Suppressor macrophage treated with lipopolysaccharide for 1 hour (primary cell): Measurements from ENCODE around the gene CEMIP2.
A peak's percentile ranks its signal among the peaks of the same experiment; 100 is the strongest.
"Not testable (repeated sequence)": the region's sequence is repeated elsewhere in the genome, so short reads cannot be mapped to it uniquely, and the experiment has no call there.

Experiments
- DNase-seq, 3 donors: peaks; one replicate each; pipeline ENCODE4 v3.0.0-alpha.2; 2020 to 2022

Gene CEMIP2

GRCh38 chr9:71706176-71706575 lies 62.1 kb downstream of the CEMIP2 start:
- no peak for DNase-seq

GRCh38 chr9:71704796-71705195 lies 63.5 kb downstream of the CEMIP2 start:
- no peak for DNase-seq

GRCh38 chr9:71703172-71703872 lies 65.0 kb downstream of the CEMIP2 start:
- no peak for DNase-seq

GRCh38 chr9:71697882-71698281 lies 70.4 kb downstream of the CEMIP2 start:
- no peak for DNase-seq

- no peak for DNase-seq
Observed at GRCh38 chr9:71694332-71694731, 74.0 kb downstream of the CEMIP2 start.

- no peak for DNase-seq
Observed at GRCh38 chr9:71693607-71694006, 74.7 kb downstream of the CEMIP2 start.

- DNase-seq: peak; percentile 57 to 76 (median 69)
Observed at GRCh38 chr9:71692337-71692736, 76.0 kb downstream of the CEMIP2 start.

GRCh38 chr9:71691576-71691975 lies 76.7 kb downstream of the CEMIP2 start:
- DNase-seq: not testable (repeated sequence)

GRCh38 chr9:71690689-71691435 lies 77.5 kb downstream of the CEMIP2 start:
- DNase-seq: peak in 2 of 3 donors; percentile 42 to 56

- peak; percentile 39 to 58 (median 39) for DNase-seq
Observed at GRCh38 chr9:71690063-71690688, 78.1 kb downstream of the CEMIP2 start.

GRCh38 chr9:71687676-71688075 lies 80.6 kb downstream of the CEMIP2 start:
- no peak for DNase-seq

GRCh38 chr9:71685988-71686387 lies 82.3 kb downstream of the CEMIP2 start:
- DNase-seq: no peak

- no peak for DNase-seq
Observed at GRCh38 chr9:71685394-71685793, 82.9 kb downstream of the CEMIP2 start.

GRCh38 chr9:71684566-71684965 lies 83.7 kb downstream of the CEMIP2 start:
- DNase-seq: no peak

- peak; percentile 72 to 86 (median 84) for DNase-seq
Observed at GRCh38 chr9:71683598-71684235, 84.6 kb downstream of the CEMIP2 start.

- no peak for DNase-seq
Observed at GRCh38 chr9:71681708-71682272, 86.5 kb downstream of the CEMIP2 start.

- peak in 1 of 3 donors; percentile 26 for DNase-seq
Observed at GRCh38 chr9:71681104-71681707, 87.1 kb downstream of the CEMIP2 start.

GRCh38 chr9:71680189-71680980 lies 87.9 kb downstream of the CEMIP2 start:
- no peak for DNase-seq

- DNase-seq: no peak
Observed at GRCh38 chr9:71678999-71679398, 89.3 kb downstream of the CEMIP2 start.

GRCh38 chr9:71677209-71677608 lies 91.1 kb downstream of the CEMIP2 start:
- DNase-seq: no peak

GRCh38 chr9:71676460-71676859 lies 91.9 kb downstream of the CEMIP2 start:
- no peak for DNase-seq

- DNase-seq: no peak
Observed at GRCh38 chr9:71675857-71676165, 92.5 kb downstream of the CEMIP2 start.
